Omental fat pad (tissue), 4 donors: Measurements from ENCODE around the gene DSCAM. TPM values are rescaled to one million over a fixed set of nuclear protein-coding genes. Genes with fewer than 3 reads are reported as not detected.

Experiments
- ATAC-seq: fragments of 150-250 bp; one replicate; pipeline ENCODE4 v1.9.1; 2016; ENCODE audit warnings: mild to moderate bottlenecking, moderate library complexity; ENCODE audit not compliant: low FRiP score
- DNase-seq: peaks from one replicate; pipeline ENCODE4 v3.0.0-alpha.2; 2019; ENCODE audit warnings: low spot score
- CTCF ChIP-seq, 3 donors: fragments of 450-650 bp; IDR thresholded peaks; one replicate each; pipeline ENCODE4 v1.5.1; 2016 to 2017; ENCODE audit warnings: antibody characterized with exemption in 3 of 3, mild to moderate bottlenecking in 3 of 3, moderate library complexity in 2 of 3
- total RNA-seq, 4 donors: library from RNA; depleted of rRNA; stranded (reverse); fragments of >200 nt; gene quantifications; one replicate each; pipeline ENCODE4 v1.1.0, GENCODE V29; 2016

The DSCAM gene
- total RNA-seq, 4 donors from 2014 or later, result 0.16 TPM; not detected in 3

GRCh38 chr21:40165773-40166070 is 681.2 kb downstream of the DSCAM start:
- ATAC-seq (no peak), DNase-seq (no peak)
- no peak for TF ChIP-seq CTCF (IDR thresholded peaks at IDR 0.05)

GRCh38 chr21:40164905-40165772 is 681.8 kb downstream of the DSCAM start:
- no peak for TF ChIP-seq CTCF (IDR thresholded peaks at IDR 0.05)
- no peak for ATAC-seq
- DNase-seq, result no peak

- ATAC-seq (no peak), DNase-seq (no peak)
- TF ChIP-seq CTCF (IDR thresholded peaks at IDR 0.05), result no peak
These were observed 684.9 kb downstream of the DSCAM start for GRCh38 chr21:40162075-40162474.

GRCh38 chr21:40160911-40161310 is 686.0 kb downstream of the DSCAM start:
- ATAC-seq, result no peak

GRCh38 chr21:40158366-40158765 is 688.6 kb downstream of the DSCAM start:
- no peak for TF ChIP-seq CTCF (IDR thresholded peaks at IDR 0.05)
- no peak for DNase-seq
- no peak for ATAC-seq

More at GRCh38 chr21:40160911-40161310, 686.0 kb downstream of the DSCAM start:
- TF ChIP-seq CTCF (IDR thresholded peaks at IDR 0.05), result no peak
- no peak for DNase-seq

GRCh38 chr21:40155563-40155962 is 691.4 kb downstream of the DSCAM start:
- ATAC-seq (no peak), DNase-seq (no peak)
- TF ChIP-seq CTCF (IDR thresholded peaks at IDR 0.05), result no peak

- ATAC-seq (no peak), DNase-seq (no peak)
- TF ChIP-seq CTCF (IDR thresholded peaks at IDR 0.05), result no peak
These were observed 693.6 kb downstream of the DSCAM start for GRCh38 chr21:40153351-40153750.
